HG02938 (cell line): ENCODE data around the gene CYP2J2.
"Not testable (repeated sequence)": the region's sequence is repeated elsewhere in the genome, so short reads cannot be mapped to it uniquely, and the experiment has no call there.

Experiments used
- ATAC-seq: cut with Tn5 transposase; IDR thresholded peaks from one replicate; pipeline ENCODE4 v1.9.1; 2021; ENCODE audit warnings: mild to moderate bottlenecking, moderate library complexity; ENCODE audit not compliant: unreplicated experiment

Gene CYP2J2

DNA sequence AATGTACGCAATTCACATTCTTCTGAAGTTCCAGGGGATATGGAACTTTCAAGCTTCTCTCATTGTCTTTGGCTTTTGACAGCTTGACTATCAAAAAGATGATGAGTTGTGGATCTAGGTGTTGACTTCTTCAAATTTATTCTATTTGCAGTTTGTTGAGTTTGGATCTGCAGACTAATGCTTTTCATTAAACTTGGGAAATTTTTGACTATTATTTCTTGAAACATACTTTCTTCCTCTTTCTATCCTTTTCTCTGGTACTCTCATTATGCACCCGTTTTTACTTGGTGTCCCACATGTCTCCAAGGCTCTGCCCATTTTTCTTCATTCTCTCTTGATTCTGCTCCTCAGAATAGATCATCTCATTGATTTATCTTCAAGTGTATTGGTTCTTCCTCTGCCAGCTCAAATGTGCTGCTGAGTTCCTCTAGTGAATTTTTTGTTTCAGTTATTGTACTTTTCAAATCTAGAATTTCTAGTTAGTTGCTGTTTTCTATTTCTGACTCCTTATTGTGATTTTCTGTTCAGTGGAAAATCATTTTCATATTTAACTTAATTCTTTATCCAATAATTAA lies 49.4 kb downstream of the CYP2J2 start:
- ATAC-seq, result no peak

- ATAC-seq, result no peak
Observed at GRCh38 chr1:59871746-59872145, 54.8 kb downstream of the CYP2J2 start.

DNA sequence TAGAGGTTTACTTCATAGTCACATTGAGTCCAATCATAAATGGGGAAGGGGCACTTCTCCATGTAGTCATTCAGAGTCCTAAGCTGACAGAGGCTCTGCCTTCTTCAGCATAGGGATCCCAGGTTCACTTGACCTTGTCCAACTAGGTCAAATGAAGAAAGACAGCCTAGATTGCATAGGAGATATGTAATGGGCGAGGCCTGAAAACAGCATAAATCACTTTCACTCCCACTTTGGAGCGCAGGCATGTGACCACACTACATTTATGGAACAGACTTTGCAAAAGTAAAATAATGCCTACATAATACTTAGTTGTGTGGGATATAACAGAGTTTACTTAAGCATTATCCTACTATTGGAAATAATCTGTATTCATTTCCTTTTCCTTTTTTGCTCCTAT lies 60.1 kb downstream of the CYP2J2 start:
- no peak for ATAC-seq

GRCh38 chr1:59857679-59858354 lies 68.8 kb downstream of the CYP2J2 start:
- no peak for ATAC-seq

DNA sequence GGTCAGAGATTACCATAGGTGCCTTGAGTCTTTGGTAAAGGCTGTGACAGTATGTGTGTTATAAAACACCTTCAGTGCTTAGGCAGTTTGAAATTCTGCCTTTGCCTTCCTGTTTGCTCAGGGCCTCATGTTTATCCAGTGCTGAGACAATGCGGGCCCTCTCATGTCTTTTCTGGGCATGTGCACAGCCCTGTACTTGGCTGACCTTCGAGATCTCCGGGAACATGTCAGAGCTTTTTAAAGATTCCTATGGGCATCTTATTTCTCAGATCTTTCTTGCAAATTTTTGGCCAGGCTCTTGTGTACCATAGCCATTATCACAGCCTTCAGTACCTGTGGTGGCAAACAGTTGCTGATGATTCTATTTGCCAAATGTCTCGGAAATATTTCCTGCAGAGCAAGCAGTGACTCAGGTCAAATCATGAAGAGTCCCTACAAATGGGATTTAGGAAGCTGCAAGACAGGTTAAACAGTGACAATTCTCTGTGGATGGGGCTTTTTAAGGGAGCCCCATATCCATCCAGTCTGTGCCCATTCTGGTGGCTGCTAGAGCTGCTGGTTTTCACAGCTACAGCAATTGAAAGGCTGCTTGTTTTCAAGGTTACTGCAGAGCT lies 69.7 kb downstream of the CYP2J2 start:
- ATAC-seq, result no peak

DNA sequence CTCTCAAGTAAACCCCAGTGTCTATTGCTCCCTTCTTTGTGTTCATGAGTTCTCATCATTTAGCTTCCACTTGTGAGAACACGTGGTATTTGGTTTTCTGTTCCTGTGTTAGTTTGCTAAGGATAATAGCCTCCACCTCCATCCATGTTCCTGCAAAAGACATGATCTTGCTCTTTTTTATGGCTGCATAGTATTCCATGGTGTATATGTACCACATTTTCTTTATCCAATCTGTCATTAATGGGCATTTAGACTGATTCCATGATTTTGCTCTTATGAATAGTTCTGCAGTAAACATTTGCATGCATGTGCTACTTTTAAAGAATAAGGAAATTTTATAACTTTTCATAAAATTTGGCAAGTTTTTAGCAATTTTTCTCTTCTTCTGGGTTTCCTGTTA lies 71.3 kb downstream of the CYP2J2 start:
- not testable (repeated sequence) for ATAC-seq

GRCh38 chr1:59852117-59852516 lies 74.5 kb downstream of the CYP2J2 start:
- no peak for ATAC-seq

DNA sequence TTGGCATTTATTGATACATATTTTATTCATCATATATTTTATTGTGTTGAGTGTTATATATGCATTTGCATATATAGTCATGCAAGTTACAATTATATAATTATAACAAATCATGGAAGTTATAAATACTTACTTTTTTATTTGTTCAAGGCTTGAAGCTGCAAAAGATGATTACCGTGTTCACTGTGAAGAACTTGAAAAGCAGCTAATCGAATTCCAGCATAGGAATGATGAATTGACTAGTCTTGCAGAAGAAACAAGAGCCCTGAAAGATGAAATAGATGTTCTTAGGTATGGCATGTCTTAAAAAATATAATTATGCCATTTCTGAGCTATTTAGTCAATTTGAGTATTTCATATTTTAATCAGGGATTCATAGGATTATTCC lies 79.7 kb downstream of the CYP2J2 start:
- ATAC-seq, result no peak

- ATAC-seq, result no peak
Observed at GRCh38 chr1:59846209-59846894, 80.2 kb downstream of the CYP2J2 start.

GRCh38 chr1:59845091-59845490 lies 81.5 kb downstream of the CYP2J2 start:
- no peak for ATAC-seq
